NT2/D1 (cell line): ENCODE data around the gene CLMN.

Experiments used
- YY1 ChIP-seq: IDR thresholded peaks from 2 replicates; pipeline ENCODE4 v1.6.1; 2011; ENCODE audit not compliant: insufficient read length, insufficient read depth
- ZNF274 ChIP-seq: IDR thresholded peaks from 2 replicates; pipeline ENCODE4 v1.6.1; 2011; ENCODE audit warnings: mild to moderate bottlenecking, low read depth, low read length

- TF ChIP-seq ZNF274, result no peak
- no peak for TF ChIP-seq YY1
Observed at GRCh38 chr14:95339301-95339865, 19.7 kb upstream of the CLMN start.
